RWPE2 (cell line): ENCODE measurements around the gene MTAP.

ENCODE experiments used
- ATAC-seq: fragments of 200-7000 bp; cut with Tn5 transposase; 3 replicates; pipeline ENCODE4 v1.9.1; 2021; ENCODE audit warnings: low read depth
- DNase-seq: peaks from one replicate; pipeline ENCODE4 v3.0.0-alpha.2; 2020; ENCODE audit warnings: low spot score
- H3K27ac ChIP-seq: fragments of 450-650 bp; 2 replicates; pipeline ENCODE4 v1.5.1; 2017; ENCODE audit warnings: mild to moderate bottlenecking; ENCODE audit not compliant: poor library complexity, severe bottlenecking
- H3K27me3 ChIP-seq: fragments of 250-450 bp; sonication (Bioruptor Pico); 2 replicates; pipeline ENCODE4 v1.5.1; 2021; ENCODE audit warnings: mild to moderate bottlenecking, moderate library complexity; ENCODE audit not compliant: insufficient read depth, poor library complexity, severe bottlenecking
- H3K36me3 ChIP-seq: fragments of 250-450 bp; sonication (Bioruptor Pico); 2 replicates; pipeline ENCODE4 v1.5.1; 2020; ENCODE audit warnings: low read depth, mild to moderate bottlenecking, moderate library complexity
- H3K4me1 ChIP-seq: fragments of 250-450 bp; sonication (Bioruptor Pico); 2 replicates; pipeline ENCODE4 v1.5.1; 2021; ENCODE audit warnings: mild to moderate bottlenecking, moderate library complexity; ENCODE audit not compliant: insufficient read depth, poor library complexity, severe bottlenecking
- H3K4me3 ChIP-seq: fragments of 250-450 bp; sonication (Bioruptor Pico); 2 replicates; pipeline ENCODE4 v1.5.1; 2021; ENCODE audit warnings: mild to moderate bottlenecking, moderate library complexity; ENCODE audit not compliant: severe bottlenecking
- H3K9me3 ChIP-seq: fragments of 250-450 bp; sonication (Bioruptor Pico); 2 replicates; pipeline ENCODE4 v1.5.1; 2021; ENCODE audit warnings: mild to moderate bottlenecking, moderate library complexity; ENCODE audit not compliant: severe bottlenecking
- CTCF ChIP-seq: fragments of 450-650 bp; IDR thresholded peaks from one replicate; pipeline ENCODE4 v1.5.1; 2017; ENCODE audit warnings: mild to moderate bottlenecking, moderate library complexity; ENCODE audit not compliant: poor library complexity, severe bottlenecking

The MTAP gene

GRCh38 chr9:21812946-21813568, 10.6 kb downstream of the MTAP start:
- H3K36me3 ChIP-seq: peaks cover 87% of the 10 kb centered on the region
- peak overlapping the region; percentile 76 for H3K27ac ChIP-seq
- H3K4me3 ChIP-seq: no peak overlapping the region
- DNase-seq (no peak), ATAC-seq (peak; percentile 48)
- no peaks in the 10 kb centered on the region for H3K27me3 ChIP-seq
- TF ChIP-seq CTCF: peak; percentile 62
- H3K9me3 ChIP-seq: no peaks in the 10 kb centered on the region
- H3K4me1 ChIP-seq: peaks cover 44% of the 10 kb centered on the region

- Histone ChIP-seq H3K27ac (peak overlapping the region; percentile 76), H3K4me3 (no peak overlapping the region), H3K27me3 (no peaks in the 10 kb centered on the region), H3K4me1 (peaks cover 44% of the 10 kb centered on the region), H3K9me3 (no peaks in the 10 kb centered on the region), H3K36me3 (peaks cover 90% of the 10 kb centered on the region)
- ATAC-seq (peak; percentile 17; the same call in 1 of the 3 replicates), DNase-seq (no peak)
- peak; percentile 91 for TF ChIP-seq CTCF
Observed at GRCh38 chr9:21813575-21814473, 11.4 kb downstream of the MTAP start.

- Histone ChIP-seq H3K27me3 (no peaks in the 10 kb centered on the region), H3K4me1 (peaks cover 35% of the 10 kb centered on the region), H3K4me3 (no peak overlapping the region), H3K36me3 (peaks cover 93% of the 10 kb centered on the region), H3K9me3 (no peaks in the 10 kb centered on the region), H3K27ac (no peak overlapping the region)
- DNase-seq (no peak), ATAC-seq (no peak)
- no peak for TF ChIP-seq CTCF
Observed at GRCh38 chr9:21815643-21816042, 13.2 kb downstream of the MTAP start.

GRCh38 chr9:21817176-21817575, 14.7 kb downstream of the MTAP start:
- DNase-seq (no peak), ATAC-seq (no peak)
- no peak for TF ChIP-seq CTCF
- H3K27ac ChIP-seq: no peak overlapping the region
- no peaks in the 10 kb centered on the region for H3K27me3 ChIP-seq
- H3K36me3 ChIP-seq: peaks cover 95% of the 10 kb centered on the region
- no peak overlapping the region for H3K4me3 ChIP-seq
- no peaks in the 10 kb centered on the region for H3K9me3 ChIP-seq
- H3K4me1 ChIP-seq: peaks cover 22% of the 10 kb centered on the region
